NB4 (cell line): Measurements from ENCODE around the gene TBXAS1.

ENCODE experiments used
- POLR2A ChIP-seq: IDR thresholded peaks from 2 replicates; pipeline ENCODE4 v1.6.1; 2011; ENCODE audit warnings: mild to moderate bottlenecking; ENCODE audit not compliant: insufficient read length; ENCODE audit errors: extremely low read depth
- TF ChIP-seq, protein P1 (sequence below): IDR thresholded peaks from one replicate; pipeline ENCODE4 v1.5.1; 2012; ENCODE audit warnings: low read depth, low read length

GRCh38 chr7:140060243-140060630 is 231.2 kb downstream of the TBXAS1 start:
- TF ChIP-seq, protein P1, sequence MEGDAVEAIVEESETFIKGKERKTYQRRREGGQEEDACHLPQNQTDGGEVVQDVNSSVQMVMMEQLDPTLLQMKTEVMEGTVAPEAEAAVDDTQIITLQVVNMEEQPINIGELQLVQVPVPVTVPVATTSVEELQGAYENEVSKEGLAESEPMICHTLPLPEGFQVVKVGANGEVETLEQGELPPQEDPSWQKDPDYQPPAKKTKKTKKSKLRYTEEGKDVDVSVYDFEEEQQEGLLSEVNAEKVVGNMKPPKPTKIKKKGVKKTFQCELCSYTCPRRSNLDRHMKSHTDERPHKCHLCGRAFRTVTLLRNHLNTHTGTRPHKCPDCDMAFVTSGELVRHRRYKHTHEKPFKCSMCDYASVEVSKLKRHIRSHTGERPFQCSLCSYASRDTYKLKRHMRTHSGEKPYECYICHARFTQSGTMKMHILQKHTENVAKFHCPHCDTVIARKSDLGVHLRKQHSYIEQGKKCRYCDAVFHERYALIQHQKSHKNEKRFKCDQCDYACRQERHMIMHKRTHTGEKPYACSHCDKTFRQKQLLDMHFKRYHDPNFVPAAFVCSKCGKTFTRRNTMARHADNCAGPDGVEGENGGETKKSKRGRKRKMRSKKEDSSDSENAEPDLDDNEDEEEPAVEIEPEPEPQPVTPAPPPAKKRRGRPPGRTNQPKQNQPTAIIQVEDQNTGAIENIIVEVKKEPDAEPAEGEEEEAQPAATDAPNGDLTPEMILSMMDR, result no peak
- no peak for TF ChIP-seq POLR2A
